ENCODE measurements around the gene PCSK1. TPM values are rescaled to one million over a fixed set of nuclear protein-coding genes. Genes with fewer than 3 reads are reported as not detected.

The PCSK1 gene
- polyA plus RNA-seq, result 1 to 10 TPM in 2 of 3 donors, not detected in 1; 1.1 to 5.1 TPM

- 4 to 6% (median 5%) methylated on average over 19 of the region's 19 CpGs for WGBS, 3 donors
- no peak within 1 kb of the TSS for H3K27ac ChIP-seq (ENCODE audit: low read depth, low read length)
Measured at GRCh38 chr5:96433066-96433447, at the start of gene PCSK1. Gene PCSK1, minus strand, starts transcription at chr5:96433248. Its CDS starts 206 bp downstream, at chr5:96433042.

GRCh38 chr5:96481867-96482266, 48.8 kb upstream of the PCSK1 start:
- H3K27ac ChIP-seq (ENCODE audit: low read depth, low read length), result no peak overlapping the region
- 25 to 33% (median 29%) methylated on average over 1 of the region's 1 CpG for WGBS, 3 donors

GRCh38 chr5:96481009-96481786, 48.1 kb upstream of the PCSK1 start:
- no peak overlapping the region for H3K27ac ChIP-seq (ENCODE audit: low read depth, low read length)

DNA sequence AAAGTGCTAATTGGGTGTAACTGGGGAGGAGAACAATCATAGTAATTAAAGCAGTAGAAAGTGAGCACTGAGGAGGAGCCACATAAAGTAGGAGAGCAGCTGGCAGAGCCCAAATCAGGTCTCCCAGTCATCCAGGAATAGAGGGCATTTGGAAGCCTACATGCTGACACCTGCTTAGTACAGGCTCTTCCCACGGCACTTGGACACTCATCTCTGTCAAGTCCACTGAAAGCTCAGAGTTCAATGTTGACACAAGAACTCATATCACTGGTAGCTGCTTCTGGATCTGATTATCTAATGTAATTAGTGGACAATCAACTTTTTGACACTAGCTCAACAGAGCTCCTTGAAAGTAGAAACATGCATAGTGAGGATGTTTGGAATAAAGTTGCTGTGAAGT, 45.9 kb upstream of the PCSK1 start:
- WGBS, 3 donors, result 44 to 84% (median 78%) methylated on average over 1 of the region's 1 CpG
- no peak overlapping the region for H3K27ac ChIP-seq (ENCODE audit: low read depth, low read length)

DNA sequence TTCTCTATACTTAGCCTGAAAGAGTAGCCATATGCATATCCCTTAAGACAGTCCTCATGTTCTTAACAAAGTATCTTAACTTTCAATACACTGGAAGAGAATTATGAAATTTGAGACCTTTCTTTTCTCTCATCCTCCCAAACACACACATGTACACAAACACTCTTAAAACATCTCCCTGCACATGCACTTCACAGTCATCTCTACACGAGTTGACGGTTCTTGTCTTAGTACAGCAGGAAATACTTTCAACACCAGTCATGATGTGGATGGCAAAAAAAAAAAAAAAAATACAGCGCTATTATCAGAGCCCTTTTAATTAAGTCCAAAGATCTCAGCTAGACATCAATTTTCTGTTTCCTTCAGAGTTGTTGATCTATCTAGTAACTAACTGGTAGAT, 43.6 kb upstream of the PCSK1 start:
- WGBS, 3 donors, result 80% methylated on average over 3 of the region's 3 CpGs
- no peak overlapping the region for H3K27ac ChIP-seq (ENCODE audit: low read depth, low read length)

DNA sequence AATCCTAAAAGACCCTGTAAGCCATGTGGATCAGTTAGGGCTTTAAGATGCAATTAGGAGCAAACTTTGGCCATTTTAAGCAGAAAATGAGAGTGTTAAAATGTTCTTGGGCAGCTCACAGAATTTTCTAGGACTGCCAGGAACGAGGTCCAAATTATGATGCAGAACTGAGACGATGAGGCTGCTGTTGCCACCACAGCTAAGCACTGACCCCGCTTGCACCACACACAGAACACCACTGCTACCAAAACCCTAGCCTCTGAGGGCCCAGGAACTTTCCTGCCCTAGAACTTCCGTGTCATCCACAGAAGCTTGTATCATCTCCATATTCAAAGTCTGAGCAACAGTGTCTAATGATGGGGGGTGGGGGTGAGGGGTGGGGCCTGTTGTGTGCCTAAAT, 41.0 kb upstream of the PCSK1 start:
- WGBS, 3 donors, result 82 to 89% (median 83%) methylated on average over 4 of the region's 4 CpGs
- no peak overlapping the region for H3K27ac ChIP-seq (ENCODE audit: low read depth, low read length)

GRCh38 chr5:96473155-96473554, 40.1 kb upstream of the PCSK1 start:
- H3K27ac ChIP-seq (ENCODE audit: low read depth, low read length), result no peak overlapping the region
- WGBS, 3 donors, result 12 to 35% (median 14%) methylated on average over 1 of the region's 1 CpG

GRCh38 chr5:96470785-96471184, 37.7 kb upstream of the PCSK1 start:
- no peak overlapping the region for H3K27ac ChIP-seq (ENCODE audit: low read depth, low read length)
- 67 to 77% (median 69%) methylated on average over 1 of the region's 1 CpG for WGBS, 3 donors

- no peak overlapping the region for H3K27ac ChIP-seq (ENCODE audit: low read depth, low read length)
- WGBS, 3 donors, result 82 to 87% (median 87%) methylated on average over 5 of the region's 5 CpGs
Measured at GRCh38 chr5:96468956-96469355, 35.9 kb upstream of the PCSK1 start.

DNA sequence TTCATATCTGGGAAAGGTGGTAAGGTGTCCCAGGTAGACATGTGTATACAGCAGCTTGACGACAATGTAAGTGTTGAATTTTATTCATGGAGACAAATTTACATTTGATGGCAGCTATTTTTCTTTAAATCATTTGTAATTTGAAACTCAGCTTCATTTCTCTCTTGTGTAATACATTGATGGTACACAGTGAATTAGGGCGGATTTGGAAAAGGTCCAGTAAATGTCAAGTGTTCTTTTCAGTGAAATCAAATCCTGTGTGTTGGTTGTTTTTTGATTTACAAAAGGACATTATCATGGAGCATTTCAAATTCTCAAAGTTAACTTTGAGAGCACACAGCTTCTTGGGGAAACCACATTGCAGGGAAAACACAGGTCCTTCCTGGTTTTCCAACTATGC, 30.0 kb upstream of the PCSK1 start:
- H3K27ac ChIP-seq (ENCODE audit: low read depth, low read length), result no peak overlapping the region
- 79 to 83% (median 82%) methylated on average over 2 of the region's 2 CpGs for WGBS, 3 donors

GRCh38 chr5:96459313-96460121, 26.5 kb upstream of the PCSK1 start:
- 69 to 76% (median 70%) methylated on average over 6 of the region's 6 CpGs for WGBS, 3 donors
- no peak overlapping the region for H3K27ac ChIP-seq (ENCODE audit: low read depth, low read length)

GRCh38 chr5:96458176-96458575, 25.1 kb upstream of the PCSK1 start:
- 82 to 89% (median 89%) methylated on average over 2 of the region's 2 CpGs for WGBS, 3 donors

DNA sequence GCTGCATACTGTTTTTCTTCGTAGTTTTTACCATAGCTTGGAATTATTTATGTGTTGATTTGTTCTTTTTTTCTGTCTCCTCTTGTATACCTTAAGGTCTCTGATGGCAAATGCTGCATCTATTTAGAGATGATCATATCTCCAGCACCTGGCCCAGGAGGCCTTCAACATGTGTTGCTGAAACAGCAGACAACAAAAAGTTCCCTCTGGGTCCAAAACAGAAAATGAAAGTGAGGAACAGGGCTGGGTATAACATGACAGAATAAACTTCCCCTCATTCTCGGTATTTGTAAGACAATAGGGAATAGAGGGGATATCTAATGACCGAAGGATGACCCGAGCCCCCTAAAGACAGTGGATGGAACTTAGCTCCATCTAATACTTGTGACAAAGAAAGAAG, 22.7 kb upstream of the PCSK1 start:
- WGBS, 3 donors, result 78 to 85% (median 80%) methylated on average over 4 of the region's 4 CpGs

More at GRCh38 chr5:96458176-96458575, 25.1 kb upstream of the PCSK1 start:
- no peak overlapping the region for H3K27ac ChIP-seq (ENCODE audit: low read depth, low read length)

DNA sequence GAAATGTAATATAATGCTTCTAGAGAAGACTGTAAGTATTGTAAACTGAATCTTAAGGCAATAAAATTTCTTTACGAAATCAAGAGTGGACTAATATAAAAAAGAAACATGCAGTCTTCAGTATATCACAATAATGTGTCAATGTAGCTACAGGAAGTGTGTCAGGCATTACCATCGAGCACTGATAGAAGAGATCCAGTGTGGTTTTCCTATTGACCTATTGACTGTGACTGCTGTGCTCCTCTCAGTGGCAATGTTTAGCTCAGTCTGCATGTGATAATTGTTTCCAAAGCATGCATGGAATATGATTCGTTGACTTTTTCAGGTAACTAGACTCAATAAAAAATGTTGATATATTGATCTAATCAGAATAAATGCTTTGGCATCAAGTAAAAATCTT, 20.3 kb upstream of the PCSK1 start:
- H3K27ac ChIP-seq (ENCODE audit: low read depth, low read length), result no peak overlapping the region
- WGBS, 3 donors, result 71 to 79% (median 77%) methylated on average over 3 of the region's 3 CpGs

More for the DNA sequence above, 22.7 kb upstream of the PCSK1 start:
- H3K27ac ChIP-seq (ENCODE audit: low read depth, low read length), result no peak overlapping the region

DNA sequence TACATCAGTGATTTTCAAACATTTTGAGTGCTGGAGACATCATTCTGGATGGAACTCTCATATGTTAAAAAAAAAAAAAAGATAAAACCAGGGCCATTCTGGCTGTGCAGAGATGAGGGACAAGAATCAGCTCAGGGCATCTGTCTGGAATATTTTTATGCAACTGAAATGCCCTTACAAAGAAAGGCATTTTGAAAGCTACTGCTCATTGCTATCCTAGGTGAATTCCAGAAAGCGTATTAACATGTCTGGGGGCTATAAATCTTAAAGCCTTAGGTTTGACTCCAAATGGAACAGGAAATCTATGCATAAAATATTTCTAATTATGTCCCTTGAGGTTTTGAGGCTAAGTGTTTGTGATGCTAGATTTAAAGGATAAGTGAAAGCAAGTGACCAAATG, 14.9 kb upstream of the PCSK1 start:
- WGBS, 3 donors, result 18 to 63% (median 29%) methylated on average over 1 of the region's 1 CpG
- H3K27ac ChIP-seq (ENCODE audit: low read depth, low read length), result no peak overlapping the region

DNA sequence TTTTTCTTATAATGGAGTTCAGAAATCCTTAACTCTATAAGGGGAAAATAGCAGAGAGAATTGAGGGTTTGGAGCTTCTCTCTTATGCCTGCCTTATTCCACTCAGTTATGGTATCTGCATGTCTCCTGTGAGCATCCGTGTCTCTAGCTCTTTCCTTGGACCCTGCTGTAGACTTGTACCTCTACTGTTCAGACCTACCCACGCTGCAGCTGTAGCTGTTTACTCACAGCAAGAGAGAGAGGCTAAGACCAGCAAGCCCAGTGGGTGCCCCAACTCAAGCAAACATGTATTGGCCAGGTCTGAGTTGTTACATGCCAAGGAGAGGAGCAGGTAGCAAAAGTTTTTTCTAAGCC, 7.1 kb upstream of the PCSK1 start:
- H3K27ac ChIP-seq (ENCODE audit: low read depth, low read length), result no peak overlapping the region
- WGBS, 3 donors, result 68 to 82% (median 75%) methylated on average over 2 of the region's 2 CpGs

- H3K27ac ChIP-seq (ENCODE audit: low read depth, low read length), result no peak overlapping the region
- WGBS, 3 donors, result 28 to 64% (median 30%) methylated on average over 3 of the region's 3 CpGs
Measured at GRCh38 chr5:96439477-96440184, 6.6 kb upstream of the PCSK1 start.

DNA sequence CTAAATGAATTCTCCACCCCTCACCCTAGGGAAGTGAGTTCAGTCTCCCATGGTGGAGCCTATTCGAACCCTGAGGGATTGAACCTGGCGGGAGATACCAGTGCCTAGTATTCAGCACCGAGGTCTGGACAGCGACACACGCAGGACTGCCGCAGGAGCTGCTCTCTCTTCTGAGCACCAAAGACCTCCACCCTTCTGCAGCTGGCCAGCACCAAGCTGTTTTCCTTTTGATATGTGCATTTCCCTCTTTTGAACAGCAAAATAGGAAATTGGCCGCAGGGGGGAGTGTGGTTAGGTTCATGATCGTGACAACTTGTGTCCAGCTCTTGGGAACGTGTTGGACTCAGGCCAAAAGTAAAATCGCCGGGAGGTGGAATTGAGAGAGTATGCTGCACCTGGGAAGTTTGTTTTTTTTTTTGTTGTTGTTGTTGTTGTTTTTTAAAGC, 1.2 kb upstream of the PCSK1 start:
- WGBS, 3 donors, result 1 to 3% (median 2%) methylated on average over 11 of the region's 11 CpGs
- H3K27ac ChIP-seq (ENCODE audit: low read depth, low read length), result no peak overlapping the region

All from adipose tissue (tissue), 3 donors.